HEK293T (cell line): ENCODE measurements around the gene KCNE3.

Source experiments
- CTCF ChIA-PET: fragments of 350-600 bp; formaldehyde crosslinking; extraction: SDS; loops from one replicate; lab custom pipeline; 2021; ENCODE audit warnings: antibody characterized with exemption, inconsistent platforms; lab: Yijun Ruan, JAX
- POLR2A ChIA-PET: fragments of 350-600 bp; formaldehyde crosslinking; extraction: SDS; loops from one replicate; lab custom pipeline; 2020; ENCODE audit warnings: antibody characterized with exemption, inconsistent platforms; lab: Yijun Ruan, JAX
- DNase-seq: peaks from one replicate; pipeline ENCODE4 v3.0.0; 2012; ENCODE audit warnings: mixed read lengths; ENCODE audit errors: extremely low spot score
- ARNT ChIP-seq: fragments of 450-650 bp; IDR thresholded peaks from 2 replicates; pipeline ENCODE4 v1.6.1; 2017; ENCODE audit warnings: mild to moderate bottlenecking
- BHLHE40 ChIP-seq: fragments of 450-650 bp; IDR thresholded peaks from 2 replicates; pipeline ENCODE4 v1.6.1; 2016; ENCODE audit warnings: mild to moderate bottlenecking, moderate library complexity, borderline replicate concordance
- CTBP1 ChIP-seq: fragments of 450-650 bp; IDR thresholded peaks from 2 replicates; pipeline ENCODE4 v1.6.1; 2016; ENCODE audit warnings: borderline replicate concordance
- ELF4 ChIP-seq: fragments of 450-650 bp; IDR thresholded peaks from 2 replicates; pipeline ENCODE4 v1.6.1; 2017; ENCODE audit warnings: antibody characterized with exemption
- FOXA1 ChIP-seq: fragments of 450-650 bp; IDR thresholded peaks from 2 replicates; pipeline ENCODE4 v1.6.1; 2016; ENCODE audit warnings: mild to moderate bottlenecking
- FOXK2 ChIP-seq: fragments of 450-650 bp; IDR thresholded peaks from 2 replicates; pipeline ENCODE4 v1.6.1; 2016; ENCODE audit warnings: mild to moderate bottlenecking
- FOXM1 ChIP-seq: fragments of 450-650 bp; IDR thresholded peaks from 2 replicates; pipeline ENCODE4 v1.6.1; 2017; ENCODE audit warnings: mild to moderate bottlenecking, borderline replicate concordance
- HDGF ChIP-seq: fragments of 450-650 bp; IDR thresholded peaks from 2 replicates; pipeline ENCODE4 v1.6.1; 2017; ENCODE audit warnings: antibody characterized with exemption, borderline replicate concordance
- L3MBTL2 ChIP-seq: fragments of 450-650 bp; conservative IDR thresholded peaks from 2 replicates; pipeline ENCODE4 v1.6.1; 2016; ENCODE audit warnings: mild to moderate bottlenecking
- LEF1 ChIP-seq: fragments of 450-650 bp; IDR thresholded peaks from 2 replicates; pipeline ENCODE4 v1.6.1; 2017; ENCODE audit warnings: mild to moderate bottlenecking, borderline replicate concordance
- NFRKB ChIP-seq: fragments of 450-650 bp; IDR thresholded peaks from 2 replicates; pipeline ENCODE4 v1.6.1; 2016; ENCODE audit warnings: mild to moderate bottlenecking, moderate library complexity
- PKNOX1 ChIP-seq: fragments of 450-650 bp; IDR thresholded peaks from 2 replicates; pipeline ENCODE4 v1.6.1; 2016
- SP1 ChIP-seq: fragments of 450-650 bp; IDR thresholded peaks from 2 replicates; pipeline ENCODE4 v1.6.1; 2017
- SUZ12 ChIP-seq: fragments of 450-650 bp; IDR thresholded peaks from 2 replicates; pipeline ENCODE4 v1.6.1; 2016; ENCODE audit warnings: mild to moderate bottlenecking
- TARDBP ChIP-seq: fragments of 450-650 bp; IDR thresholded peaks from 2 replicates; pipeline ENCODE4 v1.6.1; 2016
- ZNF384 ChIP-seq: fragments of 450-650 bp; IDR thresholded peaks from 2 replicates; pipeline ENCODE4 v1.6.1; 2016

The KCNE3 gene

GRCh38 chr11:74468936-74469335 is 1.6 kb upstream of the KCNE3 start:
- ChIA-PET CTCF (no interaction called here), POLR2A (interaction anchor here (2.6 kb wide), 1 partner anchor 25 kb away, joined by 11 read pairs; the partner anchor contains the start of gene LIPT2)
- DNase-seq: no peak
- no peak for TF ChIP-seq LEF1
- TF ChIP-seq FOXK2: no peak
- no peak for TF ChIP-seq SUZ12
- no peak for TF ChIP-seq ZNF384
- TF ChIP-seq HDGF: no peak
- no peak for TF ChIP-seq L3MBTL2
- TF ChIP-seq ARNT: no peak

GRCh38 chr11:74468521-74468920 is 1.2 kb upstream of the KCNE3 start:
- no peak for DNase-seq
- ChIA-PET POLR2A (no interaction called here), CTCF (no interaction called here)
- TF ChIP-seq NFRKB: no peak
- no peak for TF ChIP-seq ARNT
- no peak for TF ChIP-seq L3MBTL2
- TF ChIP-seq HDGF: no peak
- TF ChIP-seq FOXA1: no peak
- no peak for TF ChIP-seq SP1
- no peak for TF ChIP-seq CTBP1
- TF ChIP-seq BHLHE40: no peak
- no peak for TF ChIP-seq PKNOX1
- TF ChIP-seq FOXK2: no peak
- TF ChIP-seq ELF4: no peak
- no peak for TF ChIP-seq LEF1
- TF ChIP-seq FOXM1: no peak

- POLR2A ChIA-PET: no interaction called here
- DNase-seq: no peak
- CTCF ChIA-PET: no interaction called here
- no peak for TF ChIP-seq LEF1
- no peak for TF ChIP-seq ELF4
- TF ChIP-seq ZNF384: no peak
Measured at GRCh38 chr11:74468058-74468457, 709 bp upstream of the KCNE3 start.

GRCh38 chr11:74465291-74465708 is 2.0 kb downstream of the KCNE3 start:
- CTCF ChIA-PET: no interaction called here
- DNase-seq: no peak
- TF ChIP-seq FOXK2: no peak
- TF ChIP-seq ARNT: no peak
- no peak for TF ChIP-seq ZNF384
- no peak for TF ChIP-seq ELF4
- TF ChIP-seq L3MBTL2: no peak
- TF ChIP-seq FOXA1: no peak
- POLR2A ChIA-PET: no interaction called here

- TF ChIP-seq FOXA1 (no peak), FOXM1 (no peak), HDGF (no peak), ZNF384 (no peak), ELF4 (no peak), FOXK2 (no peak), BHLHE40 (no peak), SUZ12 (no peak), SP1 (no peak), LEF1 (no peak)
- DNase-seq: no peak
- ChIA-PET POLR2A (interaction anchor here (1.5 kb wide), 1 partner anchor 28 kb away, joined by 11 read pairs; the partner anchor contains the start of gene LIPT2), CTCF (interaction anchor here (1.0 to 3.3 kb wide), 2 partner anchors 11 to 15 kb away, joined by 3 to 14 read pairs; no protein-coding TSS in a partner anchor)
Measured at GRCh38 chr11:74464746-74465145, 2.6 kb downstream of the KCNE3 start.

GRCh38 chr11:74463216-74463615 is 4.1 kb downstream of the KCNE3 start:
- no peak for DNase-seq
- TF ChIP-seq FOXA1 (no peak), TARDBP (no peak), FOXK2 (no peak), PKNOX1 (no peak), FOXM1 (no peak), L3MBTL2 (no peak), SP1 (no peak), LEF1 (no peak), NFRKB (no peak)
- ChIA-PET POLR2A (no interaction called here), CTCF (interaction anchor here (3.3 kb wide), 1 partner anchor 14 kb away, joined by 14 read pairs; no protein-coding TSS in a partner anchor)

GRCh38 chr11:74462631-74463030 is 4.7 kb downstream of the KCNE3 start:
- no peak for DNase-seq
- TF ChIP-seq ELF4 (no peak), FOXA1 (no peak), ARNT (no peak), TARDBP (no peak), PKNOX1 (no peak), NFRKB (no peak), CTBP1 (no peak), BHLHE40 (no peak), SUZ12 (no peak), L3MBTL2 (no peak), HDGF (no peak)
- ChIA-PET POLR2A (interaction anchor here (3.2 kb wide), 1 partner anchor 31 kb away, joined by 15 read pairs; the partner anchor contains the start of gene LIPT2), CTCF (interaction anchor here (1.7 to 3.3 kb wide), 2 partner anchors 13 to 108 kb away, joined by 3 to 14 read pairs; no protein-coding TSS in a partner anchor)
